Testis (tissue), 2 donors: ENCODE data around the gene RUNX1.

ENCODE experiments used
- POLR2A ChIP-seq: fragments of 450-650 bp; IDR thresholded peaks from one replicate; pipeline ENCODE4 v1.6.1; 2017; ENCODE audit warnings: antibody characterized with exemption, mild to moderate bottlenecking, moderate library complexity
- TF ChIP-seq, protein P1 (sequence below), 3 experiments: fragments of 450-650 bp in 2 of 3; fragments of 200-600 bp in 1 of 3; sonication (generic) in 1 of 3; IDR thresholded peaks; one replicate each; pipeline ENCODE4 v1.5.1; 2016 to 2019; ENCODE audit warnings: antibody characterized with exemption in 3 of 3, mild to moderate bottlenecking in 2 of 3, moderate library complexity in 1 of 3

DNA sequence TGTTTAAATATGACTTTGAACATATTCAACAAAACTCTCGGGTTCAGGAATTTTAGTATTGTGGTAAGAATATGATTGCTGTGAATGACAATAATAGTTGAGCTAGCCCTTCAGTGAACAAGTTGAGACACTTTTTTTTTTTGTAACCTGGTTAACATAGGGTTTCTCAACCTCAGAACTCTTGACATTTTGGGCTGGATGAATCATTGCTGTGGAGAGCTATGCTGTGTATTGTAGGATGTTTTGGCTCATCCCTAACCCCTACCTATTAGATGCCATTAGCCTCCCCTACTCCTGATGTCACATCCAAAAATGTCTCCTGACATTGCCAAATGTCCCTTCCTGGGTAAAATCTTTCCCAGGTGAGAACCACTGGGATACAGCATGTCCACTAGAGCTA lies 113.7 kb downstream of the RUNX1 start:
- TF ChIP-seq, protein P1, sequence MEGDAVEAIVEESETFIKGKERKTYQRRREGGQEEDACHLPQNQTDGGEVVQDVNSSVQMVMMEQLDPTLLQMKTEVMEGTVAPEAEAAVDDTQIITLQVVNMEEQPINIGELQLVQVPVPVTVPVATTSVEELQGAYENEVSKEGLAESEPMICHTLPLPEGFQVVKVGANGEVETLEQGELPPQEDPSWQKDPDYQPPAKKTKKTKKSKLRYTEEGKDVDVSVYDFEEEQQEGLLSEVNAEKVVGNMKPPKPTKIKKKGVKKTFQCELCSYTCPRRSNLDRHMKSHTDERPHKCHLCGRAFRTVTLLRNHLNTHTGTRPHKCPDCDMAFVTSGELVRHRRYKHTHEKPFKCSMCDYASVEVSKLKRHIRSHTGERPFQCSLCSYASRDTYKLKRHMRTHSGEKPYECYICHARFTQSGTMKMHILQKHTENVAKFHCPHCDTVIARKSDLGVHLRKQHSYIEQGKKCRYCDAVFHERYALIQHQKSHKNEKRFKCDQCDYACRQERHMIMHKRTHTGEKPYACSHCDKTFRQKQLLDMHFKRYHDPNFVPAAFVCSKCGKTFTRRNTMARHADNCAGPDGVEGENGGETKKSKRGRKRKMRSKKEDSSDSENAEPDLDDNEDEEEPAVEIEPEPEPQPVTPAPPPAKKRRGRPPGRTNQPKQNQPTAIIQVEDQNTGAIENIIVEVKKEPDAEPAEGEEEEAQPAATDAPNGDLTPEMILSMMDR (IDR thresholded peaks at IDR 0.05), result no peak
- TF ChIP-seq POLR2A, result no peak
